Measurements from ENCODE around the gene DLG5. TPM values are rescaled to one million over a fixed set of nuclear protein-coding genes. Genes with fewer than 3 reads are reported as not detected.

Gene DLG5
- total RNA-seq, 1 experiment from 2014 or later, result 5.3 TPM

DNA sequence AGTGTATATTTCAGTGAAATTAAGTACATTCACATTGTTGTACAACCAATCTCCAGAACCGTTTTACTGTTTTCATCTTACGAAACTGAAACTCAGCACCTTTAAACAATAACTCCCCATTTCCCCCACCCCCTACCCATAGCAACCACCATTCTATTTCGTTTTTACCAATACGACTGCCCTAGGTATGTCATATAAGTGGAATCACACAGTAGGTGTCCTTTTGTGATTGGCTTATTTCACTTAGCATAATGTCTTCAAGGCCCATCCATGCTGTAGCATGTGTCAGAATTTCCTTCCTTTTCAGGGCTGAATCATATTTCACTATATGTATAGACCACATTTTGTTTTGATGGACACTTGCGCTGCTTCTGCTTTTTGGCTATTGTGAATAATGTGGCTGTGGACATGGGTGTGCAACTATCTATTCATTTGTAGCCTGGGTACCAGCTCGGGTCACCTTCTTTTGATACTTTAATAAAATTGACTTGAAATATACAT, 34.3 kb upstream of the DLG5 start:
- no peak for DNase-seq (ENCODE audit: low read depth, low spot score)
- in situ Hi-C loops (cut with HindIII; ENCODE audit: low pct_unique_long_range_greater_than_20kb, low sequenced_read_pairs), result no loop called here

DNA sequence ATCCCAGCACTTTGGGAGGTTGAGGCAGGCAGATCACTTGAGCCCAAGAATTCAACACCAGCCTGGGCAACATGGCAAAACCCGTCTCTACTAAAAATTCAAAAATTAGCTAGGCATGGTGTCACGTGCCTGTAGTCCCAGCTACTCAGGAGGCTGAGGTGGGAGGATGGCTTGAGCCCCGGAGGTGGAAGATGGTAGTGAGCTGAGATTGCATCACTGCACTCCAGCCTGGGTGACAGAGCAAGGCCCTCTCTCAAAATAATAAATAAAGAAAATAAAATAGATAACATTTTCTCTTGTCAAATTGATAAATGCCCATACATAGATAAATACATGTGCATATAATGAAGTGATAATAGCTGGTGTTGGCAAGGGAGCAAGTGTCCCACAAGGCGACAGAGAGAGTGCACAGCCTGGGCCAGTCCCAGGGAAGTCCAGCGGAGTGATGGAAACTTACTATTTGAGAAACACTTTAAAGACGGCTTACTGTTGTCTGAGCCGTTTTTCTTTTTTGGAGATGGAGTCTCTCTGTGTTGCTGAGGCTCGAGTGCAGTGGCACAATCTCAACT, 33.4 kb upstream of the DLG5 start:
- in situ Hi-C loops (cut with HindIII; ENCODE audit: low pct_unique_long_range_greater_than_20kb, low sequenced_read_pairs), result no loop called here
- DNase-seq (ENCODE audit: low read depth, low spot score), result no peak

DNA sequence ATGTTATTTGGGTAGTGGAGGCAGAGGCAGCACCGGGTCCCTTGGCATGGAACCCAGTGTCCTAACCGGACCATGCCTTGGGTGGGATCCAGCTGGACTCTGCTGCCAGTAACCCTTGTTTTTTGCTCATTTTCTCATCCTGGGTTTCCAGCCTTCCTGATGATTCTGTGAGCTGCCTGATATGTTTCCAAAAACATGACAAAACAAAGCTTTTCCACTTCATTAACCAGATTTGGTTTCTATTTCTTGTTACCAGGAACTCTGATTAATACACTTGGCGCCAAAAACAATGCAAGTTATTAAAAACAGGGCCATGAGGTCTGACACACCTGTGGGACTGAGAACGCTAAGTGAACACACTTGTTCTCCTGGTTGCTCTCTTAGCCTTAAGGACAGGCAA, 32.8 kb upstream of the DLG5 start:
- no peak for DNase-seq (ENCODE audit: low read depth, low spot score)
- in situ Hi-C loops (cut with HindIII; ENCODE audit: low pct_unique_long_range_greater_than_20kb, low sequenced_read_pairs), result no loop called here

- DNase-seq (ENCODE audit: low read depth, low spot score), result no peak
- in situ Hi-C loops (cut with HindIII; ENCODE audit: low pct_unique_long_range_greater_than_20kb, low sequenced_read_pairs), result no loop called here
Measured at GRCh38 chr10:77955136-77955535, 28.6 kb upstream of the DLG5 start.

- no peak for DNase-seq (ENCODE audit: low read depth, low spot score)
- in situ Hi-C loops (cut with HindIII; ENCODE audit: low pct_unique_long_range_greater_than_20kb, low sequenced_read_pairs), result no loop called here
Measured at GRCh38 chr10:77949167-77949566, 22.6 kb upstream of the DLG5 start.

DNA sequence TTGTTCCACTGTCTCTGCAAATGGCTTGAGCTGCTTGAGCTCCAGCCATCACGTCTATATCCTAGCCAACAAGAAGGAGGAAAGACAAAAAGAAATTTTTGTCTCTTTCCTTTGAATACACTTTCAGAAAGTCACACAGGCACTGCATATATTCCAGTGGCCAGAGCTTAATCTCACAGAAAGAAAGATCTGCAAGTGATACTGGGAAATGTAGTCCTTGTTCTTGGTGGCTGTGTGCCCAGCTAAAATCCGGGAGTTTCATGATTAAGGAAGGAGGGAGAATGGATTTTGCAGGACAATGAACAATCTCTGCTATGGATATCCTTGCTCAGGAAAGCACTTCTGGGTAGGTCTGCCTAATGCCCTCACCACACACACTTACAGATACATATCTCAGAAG, 19.5 kb upstream of the DLG5 start:
- in situ Hi-C loops (cut with HindIII; ENCODE audit: low pct_unique_long_range_greater_than_20kb, low sequenced_read_pairs), result no loop called here
- peak; percentile 59 for DNase-seq (ENCODE audit: low read depth, low spot score)

GRCh38 chr10:77944519-77944918, 18.0 kb upstream of the DLG5 start:
- in situ Hi-C loops (cut with HindIII; ENCODE audit: low pct_unique_long_range_greater_than_20kb, low sequenced_read_pairs), result no loop called here
- peak; percentile 42 for DNase-seq (ENCODE audit: low read depth, low spot score)

GRCh38 chr10:77943121-77943901, 16.8 kb upstream of the DLG5 start:
- in situ Hi-C loops (cut with HindIII; ENCODE audit: low pct_unique_long_range_greater_than_20kb, low sequenced_read_pairs), result no loop called here

GRCh38 chr10:77941790-77942189, 15.2 kb upstream of the DLG5 start:
- in situ Hi-C loops (cut with HindIII; ENCODE audit: low pct_unique_long_range_greater_than_20kb, low sequenced_read_pairs), result no loop called here

More at GRCh38 chr10:77943121-77943901, 16.8 kb upstream of the DLG5 start:
- peak; percentile 44 for DNase-seq (ENCODE audit: low read depth, low spot score)

DNA sequence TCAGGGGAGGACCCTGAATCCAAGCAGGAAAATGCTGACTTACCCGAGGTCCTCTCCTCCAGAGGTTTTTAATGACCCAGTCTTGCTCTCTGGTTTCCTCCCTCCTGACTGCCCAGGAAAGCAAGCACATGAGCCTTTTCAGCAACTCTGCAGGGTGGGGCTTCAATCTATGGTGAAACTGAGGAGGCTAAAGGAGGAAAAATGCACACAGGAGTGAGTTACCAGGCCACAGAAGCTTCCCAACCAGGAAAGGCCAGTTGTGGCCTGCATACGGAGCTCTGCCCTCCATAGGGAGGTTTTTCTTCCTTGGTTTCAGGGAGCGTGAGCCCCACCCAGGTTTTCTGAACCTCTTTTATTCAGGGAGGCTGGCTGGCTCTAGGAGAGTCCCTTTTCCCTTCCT, 14.1 kb upstream of the DLG5 start:
- in situ Hi-C loops (cut with HindIII; ENCODE audit: low pct_unique_long_range_greater_than_20kb, low sequenced_read_pairs), result no loop called here
- no peak for DNase-seq (ENCODE audit: low read depth, low spot score)

More at GRCh38 chr10:77941790-77942189, 15.2 kb upstream of the DLG5 start:
- no peak for DNase-seq (ENCODE audit: low read depth, low spot score)

GRCh38 chr10:77940225-77940624, 13.7 kb upstream of the DLG5 start:
- in situ Hi-C loops (cut with HindIII; ENCODE audit: low pct_unique_long_range_greater_than_20kb, low sequenced_read_pairs), result no loop called here
- DNase-seq (ENCODE audit: low read depth, low spot score), result no peak

DNA sequence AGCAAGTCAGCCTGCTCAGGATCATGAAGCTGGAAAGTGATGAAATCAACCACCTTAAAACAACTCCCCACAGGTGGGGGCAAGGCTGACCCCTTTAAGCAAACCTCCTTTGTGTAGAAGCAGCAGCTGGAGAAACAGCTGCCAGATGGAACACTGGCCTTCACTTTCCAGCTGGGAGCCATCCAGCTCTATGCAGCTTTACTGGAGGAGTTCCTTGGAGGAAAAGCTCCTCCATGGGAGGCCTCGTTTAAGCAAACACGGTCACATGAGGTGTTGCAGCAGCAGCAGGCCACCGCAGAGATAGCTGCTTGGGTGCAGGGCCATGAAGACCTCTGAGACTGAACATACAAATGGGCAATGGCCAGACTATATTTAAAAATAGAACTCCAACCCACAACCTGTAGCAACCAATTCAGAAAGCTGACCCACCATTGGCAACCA, 13.0 kb upstream of the DLG5 start:
- DNase-seq (ENCODE audit: low read depth, low spot score), result no peak
- in situ Hi-C loops (cut with HindIII; ENCODE audit: low pct_unique_long_range_greater_than_20kb, low sequenced_read_pairs), result no loop called here

GRCh38 chr10:77936697-77937567, 10.4 kb upstream of the DLG5 start:
- DNase-seq (ENCODE audit: low read depth, low spot score), result no peak

DNA sequence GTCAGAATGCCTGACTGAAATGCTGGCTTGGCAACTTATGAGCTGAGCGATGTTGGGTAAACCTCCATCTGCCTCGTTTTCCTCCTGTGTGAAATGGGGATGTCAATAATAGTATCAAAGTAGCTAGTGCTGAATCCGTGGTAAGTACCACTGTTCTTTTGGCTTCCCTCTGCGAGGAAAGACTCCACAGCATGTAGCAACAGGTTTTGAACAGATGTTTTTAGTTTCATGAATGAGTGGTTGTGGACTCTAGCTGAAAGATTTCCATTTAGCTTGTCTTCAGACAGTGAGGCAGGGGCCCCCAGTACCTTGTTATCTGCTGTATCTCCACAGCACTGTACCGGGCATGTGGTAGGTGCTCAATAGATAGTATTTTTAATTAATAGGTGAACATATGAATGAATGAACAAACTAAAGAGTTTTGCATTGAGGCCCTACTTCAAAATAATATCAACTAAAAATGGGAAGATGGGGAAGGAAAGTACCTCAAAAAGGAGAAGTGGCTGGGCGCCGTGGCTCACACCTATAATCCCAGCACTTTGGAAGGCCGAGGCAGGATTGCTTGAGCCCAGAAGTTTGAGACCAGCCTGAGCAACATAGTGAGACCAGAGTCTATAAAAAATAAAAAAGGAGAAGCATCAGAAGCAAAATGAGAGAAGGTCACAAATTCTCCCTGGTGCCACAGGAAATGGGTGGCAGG, 5.6 kb upstream of the DLG5 start:
- in situ Hi-C loops (cut with HindIII; ENCODE audit: low pct_unique_long_range_greater_than_20kb, low sequenced_read_pairs), result no loop called here

More at GRCh38 chr10:77936697-77937567, 10.4 kb upstream of the DLG5 start:
- in situ Hi-C loops (cut with HindIII; ENCODE audit: low pct_unique_long_range_greater_than_20kb, low sequenced_read_pairs), result no loop called here

DNA sequence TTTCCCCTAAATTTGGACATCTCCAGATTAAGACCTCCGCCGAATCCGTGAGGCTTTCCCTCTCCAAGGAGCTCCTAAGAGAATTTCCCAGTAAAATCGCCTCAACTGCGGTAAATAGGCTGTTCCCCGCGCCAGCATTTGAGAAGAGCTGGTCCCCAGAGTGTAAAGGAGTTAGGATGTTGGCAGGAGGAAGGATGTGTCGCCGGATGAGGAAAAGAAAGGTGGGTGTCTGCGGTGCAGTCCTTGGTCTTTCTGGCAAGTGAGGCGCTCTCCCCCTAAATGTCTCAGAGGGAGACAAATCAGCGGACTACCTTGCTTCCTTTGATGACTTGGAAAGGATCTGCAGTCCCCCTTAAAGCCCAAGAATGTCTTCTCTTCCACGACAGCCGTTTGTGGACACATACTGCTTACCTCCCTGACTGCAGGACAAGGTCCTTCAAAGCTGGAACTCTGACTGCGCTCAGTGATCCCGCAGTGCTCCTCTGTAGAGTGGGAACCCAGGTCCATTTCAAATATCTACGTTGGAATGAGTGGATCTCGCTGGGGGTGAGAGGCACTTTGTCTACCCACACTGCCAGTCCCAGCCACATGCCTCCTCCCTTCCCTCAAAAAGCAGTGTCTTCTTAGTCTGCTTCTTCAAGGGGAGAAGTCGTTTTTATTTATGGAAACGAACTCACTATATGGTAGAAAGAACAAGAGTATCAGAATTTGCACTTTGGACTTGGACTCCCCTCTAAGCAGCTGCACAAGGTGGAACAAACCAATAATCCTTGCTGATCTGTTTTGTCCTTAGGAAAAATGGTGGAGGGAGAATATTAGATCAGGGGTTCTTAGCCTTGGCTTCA, 1.1 kb upstream of the DLG5 start:
- in situ Hi-C loops (cut with HindIII; ENCODE audit: low pct_unique_long_range_greater_than_20kb, low sequenced_read_pairs), result no loop called here
- DNase-seq (ENCODE audit: low read depth, low spot score), result no peak

More for the DNA sequence above, 5.6 kb upstream of the DLG5 start:
- DNase-seq (ENCODE audit: low read depth, low spot score), result no peak

DNA sequence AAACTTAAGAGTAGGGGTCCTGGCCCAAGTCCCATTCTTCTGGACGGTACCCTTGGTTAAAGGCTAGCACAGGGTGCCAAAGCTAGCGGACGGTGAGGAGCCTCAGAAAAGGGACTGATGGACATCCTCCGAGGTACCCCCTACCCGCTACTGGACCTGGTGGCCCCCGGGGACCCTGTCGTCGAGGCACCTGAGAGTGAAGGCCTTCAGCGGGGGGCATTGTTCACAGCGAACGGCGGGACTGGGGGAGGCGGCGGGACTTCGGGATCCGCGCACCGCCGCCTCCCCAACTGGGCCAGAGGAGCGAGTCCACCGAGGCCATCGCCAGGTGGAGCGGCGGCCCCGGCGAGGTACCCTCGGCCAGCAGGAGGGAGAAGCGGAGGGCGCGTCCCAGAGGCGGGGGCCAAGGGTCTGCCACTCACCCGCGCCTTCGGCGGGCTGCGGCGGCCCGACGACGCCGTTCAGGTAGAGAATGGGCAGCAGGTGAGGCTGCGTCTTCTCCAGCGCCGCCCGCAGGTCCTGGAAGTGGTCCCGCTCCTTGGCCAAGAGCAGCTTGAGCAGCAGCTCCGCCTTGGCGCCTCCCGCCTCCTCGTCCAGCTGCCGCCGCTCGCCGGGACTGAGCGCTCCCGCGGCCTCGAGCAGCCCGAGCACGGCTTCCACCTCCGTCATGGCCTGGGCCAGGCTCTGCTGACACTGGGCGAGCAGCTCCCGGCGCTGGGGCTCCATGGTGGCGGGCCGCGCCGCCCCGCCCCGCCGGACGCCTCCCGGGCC, 575 bp downstream of the DLG5 start:
- in situ Hi-C loops (cut with HindIII; ENCODE audit: low pct_unique_long_range_greater_than_20kb, low sequenced_read_pairs), result no loop called here
- no peak for DNase-seq (ENCODE audit: low read depth, low spot score)

Measured in SK-MEL-5 (cell line).